NCI-H1694 treated with DMSO at 0.1 percent for 48 hours (cell line): Measurements from ENCODE around the gene ANKRD16.
A peak's percentile ranks its signal among the peaks of the same experiment; 100 is the strongest.
"Not testable (repeated sequence)": the region's sequence is repeated elsewhere in the genome, so short reads cannot be mapped to it uniquely, and the experiment has no call there.

Experiments used
- DNase-seq: peaks from one replicate; lab custom pipeline; 2025; lab: John Stamatoyannopoulos, UW

The ANKRD16 gene

DNA sequence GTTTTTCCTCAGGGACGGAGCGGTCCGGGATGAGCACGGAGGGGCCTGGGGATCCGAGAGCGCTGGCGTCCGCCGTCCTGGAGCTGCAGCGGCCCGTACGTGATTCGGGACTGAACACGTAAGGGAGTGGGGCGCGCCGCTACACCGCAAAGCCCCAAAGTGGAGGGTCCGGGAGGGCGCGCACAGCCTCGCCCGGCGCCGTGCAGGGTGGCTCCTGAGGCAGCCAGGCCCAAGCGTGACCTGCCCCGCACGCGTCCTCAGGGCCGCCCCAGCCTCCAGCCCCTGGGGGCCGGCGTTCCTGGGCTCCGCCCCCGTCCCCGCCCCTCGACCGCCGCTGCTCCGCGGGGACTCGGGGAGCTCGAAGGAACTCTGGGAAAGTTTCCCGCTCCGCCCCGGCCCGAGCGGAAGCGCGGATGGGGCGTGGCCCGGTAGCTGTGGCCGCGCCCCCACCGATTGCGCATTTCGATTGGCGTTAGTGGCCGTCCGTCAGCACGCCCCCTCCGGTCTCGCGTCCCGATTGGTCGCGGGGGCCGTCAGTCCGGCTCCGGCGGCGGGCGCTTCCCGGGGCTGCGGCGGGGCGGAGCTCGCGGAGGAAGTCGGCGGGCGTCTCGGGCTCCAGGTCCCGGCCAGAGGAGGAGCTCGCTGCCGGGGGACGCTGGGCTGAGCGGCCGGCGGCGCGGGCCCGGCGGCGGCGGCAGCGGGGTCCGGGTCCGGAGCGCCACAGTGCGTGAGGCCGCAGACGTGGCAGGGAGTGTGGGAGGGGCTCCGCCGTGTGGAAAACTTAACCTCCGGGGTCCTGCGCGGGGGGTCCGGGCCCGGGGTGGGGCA, at the start of gene ANKRD16, which contains the start of gene FBH1:
TSS of gene ANKRD16 (minus strand) at position 270 of the 828 bp plus-strand sequence. CDS start 539 bp downstream, outside the sequence.
TSS of gene FBH1 (plus strand) at position 620 of the 828 bp plus-strand sequence. CDS start at position 723, 103 bp downstream.
- DNase-seq = peak; percentile 82

DNA sequence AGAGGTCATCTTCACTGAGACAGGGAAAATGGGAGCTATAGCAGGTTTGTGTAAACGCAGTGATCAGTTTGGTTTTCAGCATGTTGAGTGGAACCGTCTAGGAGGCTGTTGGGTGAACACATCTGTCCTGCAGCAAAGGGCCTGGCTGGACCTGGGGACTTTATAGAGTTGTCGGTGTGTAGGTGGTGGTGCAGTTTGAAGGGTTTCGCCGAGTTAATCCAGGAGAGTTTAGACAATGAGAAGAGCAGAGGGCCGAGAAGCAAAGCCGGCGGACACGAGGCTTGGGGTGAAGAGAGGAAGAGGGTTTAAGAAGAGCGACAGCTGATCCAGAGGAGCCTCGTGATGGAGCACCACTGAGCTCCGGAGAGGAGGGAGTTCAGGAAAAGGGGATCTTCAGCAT, 48.6 kb upstream of the ANKRD16 start:
- no peak for DNase-seq

DNA sequence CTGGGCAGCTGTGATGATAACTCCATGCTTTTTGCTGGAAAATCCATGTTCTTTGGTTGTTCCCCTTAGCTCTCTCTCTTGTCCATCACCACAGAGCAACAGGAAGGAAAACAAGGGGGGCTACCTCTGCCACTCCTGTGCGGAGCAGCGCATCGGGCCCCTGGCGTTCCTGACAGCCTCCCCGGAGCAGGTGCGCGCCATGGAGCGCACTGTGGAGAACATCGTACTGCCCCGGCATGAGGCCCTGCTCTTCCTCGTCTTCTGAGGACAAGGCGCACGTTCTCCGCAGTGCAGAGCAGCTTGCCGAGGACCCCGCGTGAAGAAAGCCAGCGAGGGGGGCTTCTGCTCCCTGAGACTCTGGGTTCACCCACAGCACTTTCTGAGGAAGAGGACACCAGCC, 47.3 kb upstream of the ANKRD16 start:
- DNase-seq = no peak

DNA sequence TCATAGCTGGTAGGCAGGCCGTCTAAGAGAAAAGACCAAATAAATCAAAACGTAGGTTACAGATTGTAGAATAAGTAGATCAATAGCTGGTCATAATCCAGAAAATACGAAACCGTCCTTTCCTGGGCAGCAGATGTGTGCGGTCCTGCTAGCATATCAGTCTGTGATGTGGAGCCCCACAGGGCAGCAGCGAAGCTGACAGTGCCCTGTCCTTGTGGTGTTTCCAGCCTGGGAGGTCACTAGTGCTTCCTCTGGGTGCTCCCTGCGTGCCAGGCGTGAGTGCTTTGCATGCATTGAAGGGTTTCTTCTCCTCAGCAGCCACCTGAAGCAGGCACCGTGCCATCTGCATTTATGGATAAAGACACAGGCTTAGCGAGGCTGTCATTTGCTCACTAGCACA, 45.9 kb upstream of the ANKRD16 start:
- DNase-seq = no peak

DNA sequence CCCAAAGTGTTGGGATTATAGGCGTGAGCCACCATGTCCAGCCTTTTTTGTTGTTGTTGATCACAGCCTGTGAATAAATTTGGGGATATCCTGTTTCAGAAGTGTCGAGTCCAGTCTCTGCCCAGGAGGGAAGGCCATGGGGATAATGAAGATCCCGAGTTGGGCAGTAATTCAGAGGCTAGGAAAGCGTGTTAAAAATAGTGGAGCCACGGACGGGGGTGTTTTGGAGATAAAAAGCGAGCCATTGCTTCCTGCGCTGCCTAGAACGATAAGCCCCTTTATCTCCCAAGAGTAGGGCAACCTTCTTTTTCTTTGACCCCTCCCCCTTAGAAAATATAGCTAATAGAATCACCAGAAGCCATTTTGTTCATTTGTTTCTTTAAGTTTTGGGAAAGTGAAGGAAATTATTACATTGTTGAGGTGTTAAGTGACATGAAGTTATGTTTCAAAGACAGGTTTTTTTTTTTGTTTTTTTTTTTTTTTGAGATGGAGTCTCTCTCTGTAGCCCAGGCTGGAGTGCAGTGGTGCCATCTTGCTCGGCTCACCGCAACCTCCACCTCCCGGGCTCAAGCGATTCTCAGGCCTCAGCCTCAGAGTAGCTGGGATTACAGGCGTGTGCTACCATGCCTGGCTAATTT, 44.3 kb upstream of the ANKRD16 start:
- no peak for DNase-seq

DNA sequence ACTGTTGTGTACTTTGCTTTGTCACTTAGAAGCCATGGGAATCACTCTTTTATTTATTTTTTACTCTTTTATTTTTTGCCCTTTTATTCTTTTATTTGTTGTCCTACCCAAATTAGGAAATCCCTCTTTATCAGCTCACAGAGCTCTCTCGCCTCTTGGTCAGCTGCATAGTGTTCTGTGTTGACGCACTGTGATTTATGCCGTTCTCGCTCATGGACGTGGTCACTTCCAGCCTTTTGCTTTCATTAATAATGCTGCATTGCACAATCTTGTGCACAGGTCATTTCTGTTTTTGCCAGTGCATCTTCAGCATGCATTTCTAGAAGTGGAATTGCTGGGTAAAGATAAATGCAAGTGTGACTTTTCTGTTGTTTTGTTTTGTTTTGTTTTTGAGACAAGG, 42.7 kb upstream of the ANKRD16 start:
- DNase-seq = no peak

DNA sequence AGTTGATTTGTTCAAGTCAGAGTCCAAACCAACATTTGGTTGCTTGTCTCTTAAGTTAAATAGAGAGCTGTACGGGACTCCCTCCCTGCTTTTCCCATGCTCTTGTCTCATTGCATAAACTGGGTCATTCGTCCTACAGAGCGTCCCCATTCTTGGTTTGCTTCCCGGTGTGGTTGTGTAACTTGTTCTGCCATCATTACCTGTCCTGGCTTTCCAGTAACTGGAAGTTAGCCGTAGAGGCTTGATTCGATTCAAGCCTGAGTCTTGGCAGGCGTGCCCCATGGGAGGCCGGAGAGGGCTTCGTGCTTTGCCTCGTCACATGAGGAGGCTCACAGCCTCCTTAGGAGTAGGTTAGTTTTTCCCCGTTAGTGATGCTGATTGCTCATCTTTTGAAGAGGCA, 40.6 kb upstream of the ANKRD16 start:
- no peak for DNase-seq

DNA sequence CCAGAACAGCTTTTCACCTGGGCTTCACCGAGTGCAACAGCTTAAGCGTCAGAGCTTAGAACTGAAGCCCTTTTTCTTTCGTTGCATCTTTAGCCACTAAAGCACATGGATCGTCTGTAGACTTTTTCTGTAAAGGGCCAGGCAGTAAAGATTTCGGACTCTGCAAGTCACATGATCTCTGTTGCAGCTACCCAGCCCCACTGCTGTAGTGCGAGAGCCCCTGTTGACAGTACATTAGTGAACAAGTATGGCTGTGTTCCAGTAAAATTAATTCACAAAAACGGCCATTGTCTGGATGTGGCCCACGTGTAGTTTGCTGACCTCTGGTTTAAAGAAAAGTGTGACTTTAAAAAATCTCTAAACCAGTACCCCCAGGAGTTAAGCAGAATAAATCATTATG, 39.7 kb upstream of the ANKRD16 start:
- no peak for DNase-seq

DNA sequence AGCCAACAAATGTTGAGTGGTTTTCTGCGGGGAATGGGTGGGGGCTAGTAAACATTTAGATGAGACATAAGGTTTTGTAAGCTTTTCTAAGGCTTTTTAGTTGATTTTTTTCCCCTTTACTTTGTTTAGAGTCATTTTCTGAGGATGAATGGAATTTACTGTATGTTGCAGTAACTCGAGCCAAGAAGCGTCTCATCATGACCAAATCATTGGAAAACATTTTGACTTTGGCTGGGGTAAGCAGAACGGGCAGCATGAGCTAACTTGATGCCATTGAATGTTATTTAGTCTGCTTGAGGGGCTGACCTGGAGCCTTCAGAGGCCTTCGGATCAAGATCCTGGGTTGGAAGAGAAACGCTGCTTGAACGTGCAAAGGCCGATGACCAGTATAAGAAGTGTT, 37.6 kb upstream of the ANKRD16 start:
- DNase-seq = no peak

DNA sequence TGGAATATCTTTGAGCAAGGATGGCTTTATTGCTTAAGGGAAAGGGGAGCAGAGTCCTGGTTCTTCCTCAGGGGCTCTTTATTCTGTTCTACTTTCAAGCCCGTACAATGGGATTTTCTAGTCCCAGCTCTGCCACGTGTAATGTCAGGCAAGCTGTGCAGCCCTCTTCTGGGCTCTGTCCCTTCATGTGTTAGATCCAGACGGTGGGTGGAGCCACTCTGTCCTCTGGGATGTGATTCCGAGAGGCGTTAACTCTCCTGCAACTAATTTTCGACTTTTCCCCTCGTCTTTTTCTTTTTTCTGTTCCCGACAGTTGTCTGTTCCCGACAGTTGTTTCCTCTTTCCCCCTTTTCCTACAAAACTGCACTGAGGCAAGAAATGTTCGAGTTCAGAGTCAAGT, 35.2 kb upstream of the ANKRD16 start:
- no peak for DNase-seq

DNA sequence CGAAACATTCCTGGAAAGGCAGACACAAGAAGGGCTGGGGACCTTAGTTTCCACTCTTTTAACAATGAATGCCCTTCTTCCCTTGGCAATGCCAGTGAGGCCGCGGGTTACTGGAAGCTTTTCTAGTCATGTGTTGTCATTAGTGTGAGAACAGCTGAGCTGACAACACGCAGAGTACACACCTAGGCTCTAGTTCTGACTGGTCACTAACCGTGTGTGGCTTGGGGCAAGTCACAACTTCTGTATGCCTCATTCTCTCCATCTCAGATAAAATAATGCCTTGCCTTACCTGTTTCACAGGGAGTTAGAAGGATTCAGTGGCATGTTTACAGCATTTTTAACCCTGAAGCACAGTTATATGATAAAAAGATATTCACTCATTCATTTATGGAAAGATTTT, 32.1 kb upstream of the ANKRD16 start:
- DNase-seq = no peak

DNA sequence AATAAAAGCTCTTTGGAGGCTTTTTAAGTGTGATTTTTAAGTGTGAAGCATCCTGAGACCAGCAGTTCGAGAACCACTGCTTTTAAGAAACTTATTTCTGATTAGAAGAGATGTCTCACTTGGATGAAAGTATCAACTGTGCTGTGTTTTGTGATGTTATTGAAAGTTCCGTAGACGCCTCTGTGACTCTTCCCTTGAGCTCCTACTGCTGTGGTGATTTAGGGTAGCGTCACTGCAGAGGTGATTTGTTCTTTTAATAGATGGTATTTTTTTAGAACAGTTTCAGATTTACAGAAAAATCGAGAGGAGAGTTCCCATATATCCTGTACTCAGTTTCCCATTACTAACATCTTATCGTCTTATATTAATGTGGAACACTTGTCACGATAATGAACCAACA, 29.9 kb upstream of the ANKRD16 start:
- no peak for DNase-seq

DNA sequence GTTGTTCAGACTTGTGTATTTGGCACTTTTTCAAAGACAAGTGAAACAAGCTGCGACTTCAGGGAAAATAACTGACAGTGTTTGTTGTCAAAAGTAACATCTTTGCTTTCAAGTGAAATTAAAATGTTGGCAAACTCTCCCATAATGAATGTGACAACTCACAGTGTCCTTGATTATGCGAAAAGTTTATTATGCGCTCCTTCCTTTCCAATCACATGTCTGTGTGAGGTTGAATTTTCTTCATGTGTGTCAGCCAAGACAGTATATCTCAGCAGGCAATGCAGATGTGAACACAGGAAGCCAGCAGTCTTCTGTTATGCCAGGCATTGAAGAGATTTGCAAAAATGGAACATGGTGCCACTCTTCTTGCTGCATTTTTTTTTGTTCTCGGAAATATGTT, 29.1 kb upstream of the ANKRD16 start:
- DNase-seq = no peak

DNA sequence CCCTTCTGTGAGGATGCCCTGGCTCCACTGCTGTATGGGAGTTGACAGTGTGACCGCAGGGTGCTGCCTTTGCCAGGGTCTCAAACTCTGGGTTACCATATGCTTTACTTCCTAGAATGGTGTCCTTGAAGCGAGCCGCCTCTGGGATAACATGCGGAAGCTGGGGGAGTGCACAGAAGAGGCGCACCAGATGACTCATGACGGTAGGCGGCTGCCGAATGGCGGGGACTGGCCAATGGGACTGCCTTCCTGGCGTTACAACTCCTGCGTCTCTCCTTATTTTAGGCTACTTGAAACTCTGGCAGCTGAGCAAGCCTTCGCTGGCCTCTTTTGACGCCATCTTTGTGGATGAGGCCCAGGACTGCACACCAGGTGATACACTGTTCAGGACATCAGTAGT, 27.6 kb upstream of the ANKRD16 start:
- no peak for DNase-seq

DNA sequence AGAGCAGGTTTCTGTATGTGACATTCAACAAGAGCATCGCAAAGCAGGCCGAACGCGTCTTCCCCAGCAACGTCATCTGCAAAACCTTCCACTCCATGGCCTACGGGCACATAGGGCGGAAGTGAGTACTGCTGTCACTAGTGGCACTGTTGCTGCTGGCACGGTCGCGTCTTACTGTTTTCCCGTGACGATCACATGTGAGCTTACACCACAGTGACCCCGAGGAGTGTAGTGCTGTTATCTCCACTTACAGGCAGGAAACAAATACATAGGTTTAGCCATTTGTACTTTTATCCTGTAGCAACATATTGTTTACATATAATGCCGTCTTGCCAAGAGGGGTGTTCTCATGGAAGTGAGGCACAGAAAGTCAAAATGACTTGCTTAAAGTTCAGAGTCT, 25.8 kb upstream of the ANKRD16 start:
- no peak for DNase-seq

DNA sequence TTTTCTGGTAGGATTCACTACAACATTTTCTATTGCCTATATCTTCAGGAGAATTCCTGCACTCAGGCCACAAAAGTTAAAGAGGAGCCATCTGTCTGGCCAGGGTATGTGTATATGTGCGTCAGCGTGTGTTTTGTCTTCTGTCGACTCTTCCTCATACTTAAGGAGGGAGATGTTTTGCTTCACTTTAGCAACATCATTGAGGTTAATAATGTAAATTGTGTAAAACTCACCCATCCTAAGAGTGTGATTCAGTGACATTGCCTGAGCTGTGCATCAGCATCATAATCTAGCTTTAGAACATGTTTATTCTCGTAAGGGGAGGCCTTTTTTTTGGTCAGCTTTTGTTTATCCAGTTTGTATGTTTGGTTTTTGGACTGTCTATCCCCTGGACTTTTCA, 24.0 kb upstream of the ANKRD16 start:
- DNase-seq = no peak

DNA sequence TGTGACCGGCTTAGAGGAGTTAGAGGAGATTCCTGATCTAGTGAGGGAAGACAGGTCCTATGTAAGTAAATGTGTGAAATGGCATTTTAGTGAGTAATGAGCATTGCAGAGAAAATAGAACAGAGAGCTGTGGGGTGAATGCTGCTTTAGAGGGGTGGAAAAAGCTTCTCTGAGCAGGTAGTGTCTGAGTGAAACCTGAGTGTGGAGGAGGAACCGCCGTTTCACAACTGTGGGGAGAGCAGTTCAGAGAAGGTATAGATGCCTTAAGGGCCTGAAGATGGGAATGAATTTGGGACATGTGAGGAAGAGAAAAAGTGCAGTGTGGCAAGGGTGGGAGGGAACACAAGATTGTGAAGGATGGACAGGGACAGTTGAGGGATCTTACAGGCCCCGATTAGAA, 22.0 kb upstream of the ANKRD16 start:
- no peak for DNase-seq

DNA sequence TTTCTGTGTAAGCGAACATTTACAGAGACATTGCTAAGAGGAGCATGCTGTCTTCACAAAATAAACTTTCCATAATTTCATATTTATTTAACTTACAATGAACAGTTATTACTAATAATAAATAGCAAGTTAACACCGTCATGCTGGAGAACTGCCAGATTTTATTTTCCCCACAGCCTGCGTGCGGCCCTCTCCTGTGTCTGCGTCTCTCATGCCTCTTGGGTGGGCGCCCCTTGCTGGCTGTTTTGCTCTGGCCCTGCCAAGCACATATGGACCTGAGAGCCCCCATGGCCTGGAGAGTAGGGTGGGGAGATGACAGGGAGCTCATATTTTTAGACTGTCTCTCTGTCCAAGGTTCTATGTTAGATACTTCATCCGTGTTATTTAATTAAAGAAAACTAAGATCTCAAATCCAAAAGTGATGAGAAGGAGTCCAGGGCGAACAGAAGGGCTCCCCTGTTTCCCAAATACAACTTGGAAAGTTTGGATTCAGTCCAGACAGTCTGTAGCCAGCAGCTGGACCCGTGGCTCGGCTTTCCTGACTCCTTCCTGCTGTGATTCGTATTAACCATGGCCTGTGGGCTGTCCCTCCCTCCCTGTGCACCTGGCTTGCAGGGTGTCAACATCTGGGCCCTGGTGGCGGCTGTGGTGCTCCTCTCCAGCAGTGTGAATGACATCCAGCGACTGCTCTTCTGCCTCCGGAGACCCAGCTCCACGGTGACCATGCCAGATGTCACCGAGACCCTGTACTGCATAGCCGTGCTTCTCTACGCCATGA, 20.8 kb upstream of the ANKRD16 start:
- DNase-seq = no peak

DNA sequence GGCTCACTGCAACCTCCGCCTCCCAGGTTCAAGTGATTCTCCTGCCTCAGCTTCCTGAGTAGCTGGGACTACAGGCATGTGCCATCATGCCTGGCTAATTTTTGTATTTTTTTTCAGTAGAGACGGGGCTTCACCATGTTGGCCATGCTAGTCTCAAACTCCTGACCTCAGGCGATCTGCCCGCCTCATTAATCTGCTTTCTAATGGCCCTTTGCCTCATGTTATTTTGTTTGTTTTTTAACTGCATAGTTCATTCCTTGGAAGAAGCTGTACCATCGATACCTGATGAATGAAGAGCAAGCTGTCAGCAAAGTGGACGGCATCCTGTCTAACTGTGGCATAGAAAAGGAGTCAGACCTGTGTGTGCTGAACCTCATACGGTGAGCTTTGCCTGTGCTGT, 19.0 kb upstream of the ANKRD16 start:
- DNase-seq = not testable (repeated sequence)

DNA sequence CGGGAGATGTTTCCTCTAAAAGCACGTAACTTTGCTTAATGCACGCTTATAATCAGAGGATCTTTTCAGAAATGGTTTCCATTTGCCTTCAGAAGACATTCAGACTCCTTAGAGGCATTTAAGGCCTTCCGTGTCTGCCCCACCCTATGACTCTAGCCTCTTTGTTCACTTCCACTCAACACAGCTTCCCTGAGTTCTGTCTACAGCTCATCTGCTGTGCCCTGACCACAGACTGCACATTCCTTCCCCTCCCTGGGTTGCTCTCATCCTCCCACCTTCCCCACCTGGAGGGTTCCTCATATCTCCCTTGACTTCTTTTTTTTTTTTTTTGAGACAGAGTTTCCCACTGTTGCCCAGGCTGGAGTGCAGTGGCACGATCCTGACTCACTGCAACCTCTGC, 17.0 kb upstream of the ANKRD16 start:
- no peak for DNase-seq

DNA sequence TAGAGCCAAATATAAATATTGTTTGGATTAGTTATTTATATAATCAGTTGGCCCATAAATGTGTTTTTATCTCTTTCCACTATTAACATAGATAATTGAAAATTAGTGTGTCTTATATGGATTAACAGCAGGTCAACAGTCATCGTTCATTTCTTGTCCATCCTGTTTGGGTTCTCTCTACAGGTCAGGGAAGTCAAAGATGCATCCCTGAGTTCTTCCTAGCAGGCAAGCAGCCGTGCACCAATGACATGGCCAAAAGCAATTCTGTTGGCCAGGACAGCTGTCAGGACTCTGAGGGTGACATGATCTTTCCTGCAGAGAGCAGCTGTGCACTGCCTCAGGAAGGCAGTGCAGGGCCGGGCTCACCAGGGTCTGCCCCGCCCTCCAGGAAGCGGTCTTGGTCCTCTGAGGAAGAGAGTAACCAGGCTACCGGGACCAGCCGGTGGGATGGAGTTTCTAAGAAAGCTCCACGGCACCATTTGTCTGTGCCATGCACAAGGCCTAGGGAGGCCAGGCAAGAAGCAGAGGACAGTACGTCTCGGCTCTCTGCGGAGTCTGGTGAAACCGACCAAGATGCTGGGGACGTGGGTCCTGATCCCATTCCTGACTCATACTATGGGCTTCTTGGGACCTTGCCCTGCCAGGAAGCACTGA, 16.3 kb upstream of the ANKRD16 start:
- DNase-seq = no peak

DNA sequence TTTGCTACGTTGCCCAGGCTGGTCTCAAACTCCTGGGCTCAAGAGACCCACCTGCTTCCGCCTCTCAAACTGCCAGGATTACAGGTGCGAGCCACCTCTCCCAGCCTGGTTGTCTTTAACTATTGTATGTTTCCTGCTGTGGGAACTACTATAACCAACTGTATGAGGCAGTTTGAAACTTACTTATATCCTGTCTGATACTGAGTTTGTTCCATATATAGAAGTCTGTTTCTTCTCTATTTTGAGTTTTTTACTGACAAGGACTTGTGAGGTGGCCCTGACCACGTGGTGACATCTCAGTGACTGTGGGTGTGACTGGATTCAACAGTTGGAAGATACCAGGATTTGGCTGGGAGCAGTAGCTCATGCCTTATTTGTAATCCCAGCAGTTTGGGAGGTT, 14.5 kb upstream of the ANKRD16 start:
- DNase-seq = no peak
